ENCODE data around the gene GABRG3.

Gene GABRG3

DNA sequence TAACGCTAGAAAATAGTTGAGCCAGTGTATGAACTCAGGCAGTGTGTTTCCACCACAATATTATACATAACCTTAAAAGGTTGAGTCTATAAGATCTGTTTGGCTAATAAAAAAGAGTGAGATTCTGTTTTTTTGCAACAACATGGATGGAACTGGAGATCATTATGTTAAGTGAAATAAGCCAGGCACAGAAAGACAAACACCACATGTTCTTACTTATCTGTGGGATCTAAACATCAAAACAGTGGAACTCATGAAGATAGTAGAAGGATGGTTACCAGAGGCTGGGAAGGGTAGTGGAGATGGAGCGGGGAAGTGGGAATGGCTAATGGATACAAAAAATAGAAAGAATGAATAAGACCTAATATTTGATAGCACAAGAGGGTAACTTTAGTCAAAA is 150.7 kb downstream of the GABRG3 start:
- TF ChIP-seq, protein P1, sequence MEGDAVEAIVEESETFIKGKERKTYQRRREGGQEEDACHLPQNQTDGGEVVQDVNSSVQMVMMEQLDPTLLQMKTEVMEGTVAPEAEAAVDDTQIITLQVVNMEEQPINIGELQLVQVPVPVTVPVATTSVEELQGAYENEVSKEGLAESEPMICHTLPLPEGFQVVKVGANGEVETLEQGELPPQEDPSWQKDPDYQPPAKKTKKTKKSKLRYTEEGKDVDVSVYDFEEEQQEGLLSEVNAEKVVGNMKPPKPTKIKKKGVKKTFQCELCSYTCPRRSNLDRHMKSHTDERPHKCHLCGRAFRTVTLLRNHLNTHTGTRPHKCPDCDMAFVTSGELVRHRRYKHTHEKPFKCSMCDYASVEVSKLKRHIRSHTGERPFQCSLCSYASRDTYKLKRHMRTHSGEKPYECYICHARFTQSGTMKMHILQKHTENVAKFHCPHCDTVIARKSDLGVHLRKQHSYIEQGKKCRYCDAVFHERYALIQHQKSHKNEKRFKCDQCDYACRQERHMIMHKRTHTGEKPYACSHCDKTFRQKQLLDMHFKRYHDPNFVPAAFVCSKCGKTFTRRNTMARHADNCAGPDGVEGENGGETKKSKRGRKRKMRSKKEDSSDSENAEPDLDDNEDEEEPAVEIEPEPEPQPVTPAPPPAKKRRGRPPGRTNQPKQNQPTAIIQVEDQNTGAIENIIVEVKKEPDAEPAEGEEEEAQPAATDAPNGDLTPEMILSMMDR (IDR thresholded peaks at IDR 0.05; ENCODE audit: control insufficient read depth, insufficient read depth, low read depth, low read length, missing control alignments), result no peak
- no peak for DNase-seq (ENCODE audit: low read depth)

DNA sequence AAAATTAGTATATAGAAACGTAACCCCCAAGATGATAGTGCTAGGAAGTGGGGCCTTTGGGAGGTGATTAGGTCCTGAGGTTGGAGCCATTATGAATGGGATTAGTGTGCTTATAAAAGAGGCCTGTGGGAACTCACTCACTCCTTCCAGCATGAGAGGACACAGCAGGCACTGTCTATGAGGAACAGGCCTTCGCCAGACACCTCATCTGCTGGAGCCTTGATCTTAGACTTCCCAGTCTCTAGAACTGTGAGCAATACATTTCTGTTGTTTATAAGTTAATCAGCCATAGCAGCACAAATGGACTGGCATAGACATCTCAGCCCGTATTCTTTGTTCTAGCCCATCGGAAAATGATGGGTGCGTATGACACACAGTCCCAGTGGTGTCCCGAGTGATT is 152.3 kb downstream of the GABRG3 start:
- no peak overlapping the region for H3K4me3 ChIP-seq (ENCODE audit: control insufficient read depth, low read depth, low read length)
- TF ChIP-seq, protein P1 (IDR thresholded peaks at IDR 0.05; ENCODE audit: control insufficient read depth, insufficient read depth, low read depth, low read length, missing control alignments), result no peak
- no peak for DNase-seq (ENCODE audit: low read depth)

More for the DNA sequence above, 150.7 kb downstream of the GABRG3 start:
- H3K4me3 ChIP-seq (ENCODE audit: control insufficient read depth, low read depth, low read length), result no peak overlapping the region

GRCh38 chr15:27123808-27124207 is 152.8 kb downstream of the GABRG3 start:
- no peak for DNase-seq (ENCODE audit: low read depth)
- no peak overlapping the region for H3K4me3 ChIP-seq (ENCODE audit: control insufficient read depth, low read depth, low read length)
- TF ChIP-seq, protein P1 (IDR thresholded peaks at IDR 0.05; ENCODE audit: control insufficient read depth, insufficient read depth, low read depth, low read length, missing control alignments), result no peak

GRCh38 chr15:27124287-27124871 is 153.4 kb downstream of the GABRG3 start:
- DNase-seq (ENCODE audit: low read depth), result no peak
- TF ChIP-seq, protein P1 (IDR thresholded peaks at IDR 0.05; ENCODE audit: control insufficient read depth, insufficient read depth, low read depth, low read length, missing control alignments), result no peak
- no peak overlapping the region for H3K4me3 ChIP-seq (ENCODE audit: control insufficient read depth, low read depth, low read length)

GRCh38 chr15:27125185-27125584 is 154.2 kb downstream of the GABRG3 start:
- DNase-seq (ENCODE audit: low read depth), result no peak
- H3K4me3 ChIP-seq (ENCODE audit: control insufficient read depth, low read depth, low read length), result no peak overlapping the region
- TF ChIP-seq, protein P1 (IDR thresholded peaks at IDR 0.05; ENCODE audit: control insufficient read depth, insufficient read depth, low read depth, low read length, missing control alignments), result no peak

DNA sequence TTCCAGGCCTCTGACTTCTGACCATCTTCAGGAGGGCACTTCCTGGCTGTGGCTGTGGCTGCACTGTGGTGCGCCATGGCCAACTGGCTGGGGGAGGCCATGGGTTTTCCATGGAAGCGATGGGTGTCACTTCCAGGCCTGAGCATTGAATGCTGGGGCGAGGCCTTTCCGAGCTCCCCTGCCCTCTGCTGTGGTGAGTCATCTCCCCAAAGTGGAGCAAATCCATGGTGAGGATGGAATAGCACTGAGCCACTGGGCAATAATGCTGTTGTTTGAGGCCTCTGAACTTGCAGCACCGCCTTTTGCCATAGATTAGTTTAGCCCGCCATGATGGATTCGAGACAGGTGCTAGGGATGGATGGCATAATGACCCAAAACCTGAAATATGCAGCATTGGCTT is 155.5 kb downstream of the GABRG3 start:
- DNase-seq (ENCODE audit: low read depth), result no peak
- TF ChIP-seq, protein P1 (IDR thresholded peaks at IDR 0.05; ENCODE audit: control insufficient read depth, insufficient read depth, low read depth, low read length, missing control alignments), result no peak
- H3K4me3 ChIP-seq (ENCODE audit: control insufficient read depth, low read depth, low read length), result no peak overlapping the region
